Neural progenitor cell (in vitro differentiated cells): ENCODE measurements around the gene UBALD2.

Experiments
- EZH2 ChIP-seq: fragments of 200-600 bp; sonication (generic); IDR thresholded peaks from 2 replicates; pipeline ENCODE4 v1.6.1; 2017; ENCODE audit warnings: antibody characterized with exemption, mild to moderate bottlenecking, moderate library complexity
- EZH2phosphoT487 ChIP-seq: fragments of 200-600 bp; sonication (generic); IDR thresholded peaks from 2 replicates; pipeline ENCODE4 v1.6.1; 2017; ENCODE audit warnings: antibody characterized with exemption
- TF ChIP-seq, protein P1 (sequence below): fragments of 200-600 bp; sonication (generic); IDR thresholded peaks from 2 replicates; pipeline ENCODE4 v1.5.1; 2017; ENCODE audit warnings: antibody characterized with exemption, mild to moderate bottlenecking

DNA sequence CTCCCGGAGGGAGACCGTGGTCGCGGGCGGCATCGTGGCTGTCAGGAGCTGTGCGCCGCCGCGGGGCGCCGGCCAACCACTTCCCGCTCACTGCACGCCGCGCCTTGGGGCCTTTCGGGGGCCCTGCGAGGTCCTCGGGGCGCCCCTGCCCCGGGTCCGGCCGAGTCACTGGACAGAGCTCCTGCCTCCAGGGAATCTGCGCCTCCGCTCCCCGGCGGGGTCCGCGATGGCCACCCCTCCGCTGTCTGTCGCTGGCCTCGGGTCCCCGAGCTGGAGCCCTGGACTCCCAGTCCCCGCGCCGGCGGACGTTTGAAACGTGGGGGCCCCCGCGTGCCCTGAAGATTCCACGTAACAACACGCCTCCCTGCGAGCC, 42.8 kb downstream of the UBALD2 start, which contains the start of gene QRICH2:
- TF ChIP-seq, protein P1, sequence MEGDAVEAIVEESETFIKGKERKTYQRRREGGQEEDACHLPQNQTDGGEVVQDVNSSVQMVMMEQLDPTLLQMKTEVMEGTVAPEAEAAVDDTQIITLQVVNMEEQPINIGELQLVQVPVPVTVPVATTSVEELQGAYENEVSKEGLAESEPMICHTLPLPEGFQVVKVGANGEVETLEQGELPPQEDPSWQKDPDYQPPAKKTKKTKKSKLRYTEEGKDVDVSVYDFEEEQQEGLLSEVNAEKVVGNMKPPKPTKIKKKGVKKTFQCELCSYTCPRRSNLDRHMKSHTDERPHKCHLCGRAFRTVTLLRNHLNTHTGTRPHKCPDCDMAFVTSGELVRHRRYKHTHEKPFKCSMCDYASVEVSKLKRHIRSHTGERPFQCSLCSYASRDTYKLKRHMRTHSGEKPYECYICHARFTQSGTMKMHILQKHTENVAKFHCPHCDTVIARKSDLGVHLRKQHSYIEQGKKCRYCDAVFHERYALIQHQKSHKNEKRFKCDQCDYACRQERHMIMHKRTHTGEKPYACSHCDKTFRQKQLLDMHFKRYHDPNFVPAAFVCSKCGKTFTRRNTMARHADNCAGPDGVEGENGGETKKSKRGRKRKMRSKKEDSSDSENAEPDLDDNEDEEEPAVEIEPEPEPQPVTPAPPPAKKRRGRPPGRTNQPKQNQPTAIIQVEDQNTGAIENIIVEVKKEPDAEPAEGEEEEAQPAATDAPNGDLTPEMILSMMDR = no peak
- no peak for TF ChIP-seq EZH2
- TF ChIP-seq EZH2phosphoT487 = no peak
